NCI-H82 treated with DMSO at 0.1 percent for 48 hours (cell line): ENCODE measurements around the gene RLBP1.

Experiments
- DNase-seq: peaks from one replicate; lab custom pipeline; 2025; ENCODE audit not compliant: unreplicated experiment; lab: John Stamatoyannopoulos, UW

The RLBP1 gene

GRCh38 chr15:89206908-89207331 lies 14.5 kb downstream of the RLBP1 start:
- DNase-seq = peak; percentile 26

GRCh38 chr15:89205991-89206585 lies 15.3 kb downstream of the RLBP1 start:
- no peak for DNase-seq

GRCh38 chr15:89203705-89204273 lies 17.6 kb downstream of the RLBP1 start:
- no peak for DNase-seq

GRCh38 chr15:89201465-89202005 lies 19.8 kb downstream of the RLBP1 start:
- DNase-seq = no peak

GRCh38 chr15:89200182-89200581 lies 21.2 kb downstream of the RLBP1 start:
- DNase-seq = no peak

GRCh38 chr15:89199746-89200145 lies 21.6 kb downstream of the RLBP1 start:
- DNase-seq = no peak

GRCh38 chr15:89198934-89199333 lies 22.4 kb downstream of the RLBP1 start:
- peak; percentile 4 for DNase-seq

- DNase-seq = no peak
Measured at GRCh38 chr15:89198196-89198595, 23.2 kb downstream of the RLBP1 start.

GRCh38 chr15:89197503-89197971 lies 23.8 kb downstream of the RLBP1 start:
- no peak for DNase-seq

- DNase-seq = no peak
Measured at GRCh38 chr15:89196994-89197393, 24.4 kb downstream of the RLBP1 start.

GRCh38 chr15:89196241-89196640 lies 25.1 kb downstream of the RLBP1 start:
- no peak for DNase-seq

- DNase-seq = no peak
Measured at GRCh38 chr15:89195836-89196235, 25.5 kb downstream of the RLBP1 start.

- DNase-seq = no peak
Measured at GRCh38 chr15:89194608-89195007, 26.8 kb downstream of the RLBP1 start.

GRCh38 chr15:89192766-89193165 lies 28.6 kb downstream of the RLBP1 start:
- DNase-seq = no peak

- DNase-seq = no peak
Measured at GRCh38 chr15:89192136-89192535, 29.2 kb downstream of the RLBP1 start.

- no peak for DNase-seq
Measured at GRCh38 chr15:89187986-89188514, 33.3 kb downstream of the RLBP1 start.

- DNase-seq = no peak
Measured at GRCh38 chr15:89187301-89187985, 33.9 kb downstream of the RLBP1 start.

- no peak for DNase-seq
Measured at GRCh38 chr15:89186803-89187202, 34.6 kb downstream of the RLBP1 start.

GRCh38 chr15:89184886-89185526 lies 36.4 kb downstream of the RLBP1 start:
- DNase-seq = no peak

GRCh38 chr15:89184357-89184756 lies 37.0 kb downstream of the RLBP1 start:
- no peak for DNase-seq
